HCT116 (cell line): ENCODE measurements around the gene KCNH3. TPM values are rescaled to one million over a fixed set of nuclear protein-coding genes. Genes with fewer than 3 reads are reported as not detected.

Experiments used
- ATAC-seq: fragments of 200-7000 bp; cut with Tn5 transposase; 2 replicates; pipeline ENCODE4 v1.9.1; 2020; ENCODE audit warnings: mild to moderate bottlenecking, moderate library complexity
- BruUV-seq: library from RNA; stranded (reverse); fragments of 400-500 nt; replicated peaks from 2 replicates; lab custom pipeline; 2021; lab: Mats Ljungman, UMichigan
- CTCF ChIA-PET: fragments of 300-600 bp; sonication (Branson Sonifier 250); formaldehyde crosslinking; loops from one replicate; lab custom pipeline; 2021; ENCODE audit warnings: antibody characterized with exemption; lab: Charles Lee
- POLR2A ChIA-PET: fragments of 300-600, 350-600 bp; sonication (Branson Sonifier 250); formaldehyde crosslinking; loops from one replicate; lab custom pipeline; 2021; ENCODE audit warnings: antibody characterized with exemption; lab: Charles Lee
- RAD21 ChIA-PET, 2 experiments: fragments of 300-600 bp; sonication (Branson Sonifier 250); formaldehyde crosslinking; loops; one replicate each; lab custom pipeline; 2023; ENCODE audit warnings: low total read pairs in 2 of 2; ENCODE audit not compliant: uncharacterized antibody in 2 of 2, unreplicated experiment in 2 of 2, low non-redundant PET in 1 of 2; lab: Charles Lee
- DNase-seq: peaks from one replicate; pipeline ENCODE4 v3.0.0-alpha.2; 2010; ENCODE audit warnings: low read depth, low spot score
- H2AFZ ChIP-seq: fragments of 200-600 bp; shearing (Covaris generic), sonication (generic); 2 replicates; pipeline ENCODE4 v1.6.1; 2017; ENCODE audit warnings: low read depth, mixed run types, mixed read lengths, antibody characterized with exemption, low read length; ENCODE audit not compliant: poor library complexity, severe bottlenecking
- H3K27ac ChIP-seq: 2 replicates; pipeline ENCODE4 v1.5.1; 2012; ENCODE audit warnings: low read depth, low read length
- H3K27me3 ChIP-seq: fragments of 200-600 bp; sonication (generic); 2 replicates; pipeline ENCODE4 v1.6.1; 2016; ENCODE audit warnings: mixed run types, low read length, mixed read lengths; ENCODE audit not compliant: insufficient read depth
- H3K36me3 ChIP-seq, 2 experiments: fragments of 200-500 bp in 1 of 2; fragments of 200-600 bp in 1 of 2; sonication (Bioruptor generic) in 1 of 2; sonication (generic) in 1 of 2; 2 replicates each; pipeline versions ENCODE4 v1.5.1 to v1.6.1; 2014 to 2016; ENCODE audit warnings: low read length in 2 of 2, inconsistent platforms in 1 of 2, mixed read lengths in 1 of 2, mixed run types in 1 of 2; ENCODE audit not compliant: insufficient read depth in 2 of 2, control insufficient read depth in 1 of 2
- H3K4me1 ChIP-seq, 2 experiments: fragments of 200-600 bp in 1 of 2; sonication (generic) in 1 of 2; 2 replicates each; pipeline versions ENCODE4 v1.5.1 to v1.6.1; 2012 to 2017; ENCODE audit warnings: low read length in 2 of 2, inconsistent platforms in 1 of 2, mild to moderate bottlenecking in 1 of 2, mixed read lengths in 1 of 2, mixed run types in 1 of 2, moderate library complexity in 1 of 2; ENCODE audit not compliant: insufficient read depth in 2 of 2, control insufficient read depth in 1 of 2
- H3K4me2 ChIP-seq: fragments of 200-600 bp; sonication (generic); 2 replicates; pipeline ENCODE4 v1.6.1; 2017; ENCODE audit warnings: mixed run types, low read length, mixed read lengths
- H3K4me3 ChIP-seq, 2 experiments: fragments of 200-600 bp in 1 of 2; sonication (generic) in 1 of 2; replicated peaks in 1 of 2; 2 replicates each; pipeline ENCODE4 v1.5.1; 2011 to 2016; ENCODE audit warnings: low read length in 2 of 2, control low read depth in 1 of 2, low read depth in 1 of 2, mild to moderate bottlenecking in 1 of 2, mixed read lengths in 1 of 2, mixed run types in 1 of 2
- H3K79me2 ChIP-seq: fragments of 200-600 bp; sonication (generic); 2 replicates; pipeline ENCODE4 v1.6.1; 2017; ENCODE audit warnings: mild to moderate bottlenecking, mixed run types, low read length, moderate library complexity, mixed read lengths; ENCODE audit not compliant: insufficient read depth
- H3K9ac ChIP-seq: fragments of 200-600 bp; sonication (generic); 2 replicates; pipeline ENCODE4 v1.6.1; 2016; ENCODE audit warnings: low read length, mixed read lengths
- H3K9me2 ChIP-seq: fragments of 200-600 bp; sonication (generic), shearing (Covaris generic); 2 replicates; pipeline ENCODE4 v1.6.1; 2017; ENCODE audit warnings: mixed run types, mild to moderate bottlenecking, moderate library complexity; ENCODE audit not compliant: insufficient read depth
- H3K9me3 ChIP-seq, 2 experiments: fragments of 200-500 bp in 1 of 2; fragments of 200-600 bp in 1 of 2; sonication (Bioruptor generic) in 1 of 2; sonication (generic) in 1 of 2; 2 replicates each; pipeline ENCODE4 v1.6.1; 2014 to 2017; ENCODE audit warnings: low read length in 2 of 2, mixed read lengths in 2 of 2, inconsistent platforms in 1 of 2, low read depth in 1 of 2, mild to moderate bottlenecking in 1 of 2, mixed run types in 1 of 2, moderate library complexity in 1 of 2; ENCODE audit not compliant: control insufficient read depth in 1 of 2, insufficient read depth in 1 of 2
- H4K20me1 ChIP-seq: fragments of 200-600 bp; sonication (generic), shearing (Covaris generic); 2 replicates; pipeline ENCODE4 v1.6.1; 2017; ENCODE audit warnings: mixed run types, mild to moderate bottlenecking, moderate library complexity; ENCODE audit not compliant: insufficient read depth
- CBX3 ChIP-seq: IDR thresholded peaks from 2 replicates; pipeline ENCODE4 v1.6.1; 2012; ENCODE audit warnings: low read depth
- CEBPB ChIP-seq: IDR thresholded peaks from 2 replicates; pipeline ENCODE4 v1.6.1; 2012; ENCODE audit warnings: low read depth
- EGR1 ChIP-seq: IDR thresholded peaks from 2 replicates; pipeline ENCODE4 v1.6.1; 2012; ENCODE audit warnings: low read depth
- EZH2phosphoT487 ChIP-seq: fragments of 200-600 bp; IDR thresholded peaks from 2 replicates; pipeline ENCODE4 v1.6.1; 2018; ENCODE audit warnings: antibody characterized with exemption, borderline replicate concordance
- JUND ChIP-seq: IDR thresholded peaks from 2 replicates; pipeline ENCODE4 v1.6.1; 2012
- POLR2A ChIP-seq: IDR thresholded peaks from 2 replicates; pipeline ENCODE4 v1.7.0; 2011; ENCODE audit warnings: borderline replicate concordance; ENCODE audit not compliant: insufficient read depth, insufficient read length; ENCODE audit errors: extremely low read depth
- POLR2AphosphoS5 ChIP-seq: IDR thresholded peaks from 2 replicates; pipeline ENCODE4 v1.6.1; 2011; ENCODE audit warnings: mild to moderate bottlenecking, low read depth, low read length, moderate library complexity
- RAD21 ChIP-seq: IDR thresholded peaks from 2 replicates; pipeline ENCODE4 v1.6.1; 2012; ENCODE audit warnings: low read depth, mild to moderate bottlenecking
- SIN3A ChIP-seq: IDR thresholded peaks from 2 replicates; pipeline ENCODE4 v1.6.1; 2012; ENCODE audit warnings: low read depth
- SP1 ChIP-seq: IDR thresholded peaks from 2 replicates; pipeline ENCODE4 v1.6.1; 2012; ENCODE audit warnings: low read depth
- SRF ChIP-seq: IDR thresholded peaks from 2 replicates; pipeline ENCODE4 v1.6.1; 2012; ENCODE audit warnings: low read depth
- TCF7L2 ChIP-seq: IDR thresholded peaks from 2 replicates; pipeline ENCODE4 v1.7.0; 2011; ENCODE audit warnings: borderline replicate concordance, inconsistent platforms; ENCODE audit not compliant: insufficient read depth, insufficient read length; ENCODE audit errors: extremely low read depth
- ZFX ChIP-seq: fragments of 450-650 bp; IDR thresholded peaks from 2 replicates; pipeline ENCODE4 v1.6.1; 2017
- ZNF274 ChIP-seq: fragments of 200-500 bp; sonication (Bioruptor generic); IDR thresholded peaks from 2 replicates; pipeline ENCODE4 v1.6.1; 2014; ENCODE audit warnings: mild to moderate bottlenecking, low read depth, low read length, inconsistent platforms
- intact Hi-C: fragments of 100-400 bp; cut with micrococcal nuclease; formaldehyde crosslinking; loops from 2 replicates; pipeline ENCODE4 v1.10.0; 2022
- total RNA-seq: library from RNA; stranded (reverse); gene quantifications from one replicate; pipeline ENCODE4 v1.2.1, GENCODE V29; 2021; ENCODE audit not compliant: unreplicated experiment
- TF ChIP-seq, protein P1 (sequence below): IDR thresholded peaks from 2 replicates; pipeline ENCODE4 v1.6.1; 2011; ENCODE audit warnings: mild to moderate bottlenecking, low read length, moderate library complexity; ENCODE audit not compliant: insufficient replicate concordance; ENCODE audit errors: extremely low read depth
- TF ChIP-seq, protein P2 (sequence below): IDR thresholded peaks from 2 replicates; pipeline ENCODE4 v1.6.1; 2012
- TF ChIP-seq, protein P3 (sequence below), 3 experiments: fragments of 200-600 bp in 1 of 3; sonication (generic) in 1 of 3; IDR thresholded peaks in 2 of 3; conservative IDR thresholded peaks in 1 of 3; 2 replicates each; pipeline ENCODE4 v1.5.1; 2012 to 2017; ENCODE audit warnings: low read depth in 2 of 3, low read length in 2 of 3, antibody characterized with exemption in 1 of 3, borderline replicate concordance in 1 of 3, control low read depth in 1 of 3, mild to moderate bottlenecking in 1 of 3, mixed read lengths in 1 of 3, mixed run types in 1 of 3, moderate library complexity in 1 of 3; ENCODE audit not compliant: insufficient read depth in 1 of 3

Gene KCNH3
- total RNA-seq, 1 experiment from 2014 or later, result 35.3 TPM

DNA sequence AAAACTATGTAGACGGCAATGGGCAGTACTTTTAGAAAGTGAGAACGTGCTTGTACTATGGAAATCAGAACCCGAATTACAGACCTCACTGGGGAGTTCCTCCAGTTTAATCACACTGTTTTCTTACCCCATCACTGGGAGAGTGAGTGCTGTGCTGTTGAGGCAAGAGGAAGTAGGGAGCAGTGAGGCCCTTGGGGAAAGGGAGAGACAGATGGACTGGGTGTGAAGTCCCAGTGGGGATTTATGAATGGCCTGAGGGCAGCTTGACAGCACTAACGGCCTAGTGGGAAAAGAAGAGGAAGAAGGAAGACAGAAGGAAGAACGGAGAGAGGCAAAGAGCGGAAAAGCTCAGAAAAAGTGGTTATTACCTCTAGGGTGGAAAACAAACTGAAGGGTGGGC, 23.4 kb downstream of the KCNH3 start (continued):
- TF ChIP-seq, protein P1, sequence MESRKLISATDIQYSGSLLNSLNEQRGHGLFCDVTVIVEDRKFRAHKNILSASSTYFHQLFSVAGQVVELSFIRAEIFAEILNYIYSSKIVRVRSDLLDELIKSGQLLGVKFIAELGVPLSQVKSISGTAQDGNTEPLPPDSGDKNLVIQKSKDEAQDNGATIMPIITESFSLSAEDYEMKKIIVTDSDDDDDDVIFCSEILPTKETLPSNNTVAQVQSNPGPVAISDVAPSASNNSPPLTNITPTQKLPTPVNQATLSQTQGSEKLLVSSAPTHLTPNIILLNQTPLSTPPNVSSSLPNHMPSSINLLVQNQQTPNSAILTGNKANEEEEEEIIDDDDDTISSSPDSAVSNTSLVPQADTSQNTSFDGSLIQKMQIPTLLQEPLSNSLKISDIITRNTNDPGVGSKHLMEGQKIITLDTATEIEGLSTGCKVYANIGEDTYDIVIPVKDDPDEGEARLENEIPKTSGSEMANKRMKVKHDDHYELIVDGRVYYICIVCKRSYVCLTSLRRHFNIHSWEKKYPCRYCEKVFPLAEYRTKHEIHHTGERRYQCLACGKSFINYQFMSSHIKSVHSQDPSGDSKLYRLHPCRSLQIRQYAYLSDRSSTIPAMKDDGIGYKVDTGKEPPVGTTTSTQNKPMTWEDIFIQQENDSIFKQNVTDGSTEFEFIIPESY, result no peak
- TF ChIP-seq SRF (no peak), SP1 (no peak), EZH2phosphoT487 (no peak), EGR1 (no peak), TCF7L2 (no peak), ZFX (no peak)
- TF ChIP-seq, protein P2, sequence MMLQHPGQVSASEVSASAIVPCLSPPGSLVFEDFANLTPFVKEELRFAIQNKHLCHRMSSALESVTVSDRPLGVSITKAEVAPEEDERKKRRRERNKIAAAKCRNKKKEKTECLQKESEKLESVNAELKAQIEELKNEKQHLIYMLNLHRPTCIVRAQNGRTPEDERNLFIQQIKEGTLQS, result no peak

DNA sequence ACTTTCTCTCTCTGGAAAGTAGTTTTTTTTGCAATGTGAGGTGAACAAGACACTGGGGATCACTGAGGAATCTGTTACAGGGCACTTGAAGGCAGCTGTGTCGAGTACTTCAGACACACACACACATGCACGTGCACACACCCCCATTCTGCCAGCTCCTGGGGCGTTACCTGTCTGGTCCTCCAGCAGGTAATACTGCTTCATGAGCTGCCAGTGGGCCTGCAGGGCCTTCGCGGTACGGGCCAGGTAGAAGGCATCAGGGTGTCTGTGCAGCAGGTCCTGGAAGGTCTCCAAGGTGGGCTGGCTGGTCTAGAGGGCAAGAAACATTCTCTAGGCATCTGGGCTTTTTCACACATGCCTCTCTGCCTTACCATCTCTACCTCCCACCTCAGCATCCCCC, 24.0 kb downstream of the KCNH3 start:
- ATAC-seq (no peak), DNase-seq (no peak)
- CTCF ChIA-PET, result no interaction called here
- no peaks in the 10 kb centered on the region for H3K9me2 ChIP-seq
- POLR2A ChIA-PET, result no interaction called here
- no TSS peak for BruUV-seq
- H3K4me3 ChIP-seq, result no peak overlapping the region
- TF ChIP-seq TCF7L2 (no peak), EGR1 (no peak), RAD21 (no peak), SRF (no peak), CBX3 (no peak), POLR2AphosphoS5 (no peak), POLR2A (no peak), CEBPB (no peak), ZNF274 (no peak), JUND (no peak), ZFX (no peak), SIN3A (no peak)
- TF ChIP-seq, protein P3, sequence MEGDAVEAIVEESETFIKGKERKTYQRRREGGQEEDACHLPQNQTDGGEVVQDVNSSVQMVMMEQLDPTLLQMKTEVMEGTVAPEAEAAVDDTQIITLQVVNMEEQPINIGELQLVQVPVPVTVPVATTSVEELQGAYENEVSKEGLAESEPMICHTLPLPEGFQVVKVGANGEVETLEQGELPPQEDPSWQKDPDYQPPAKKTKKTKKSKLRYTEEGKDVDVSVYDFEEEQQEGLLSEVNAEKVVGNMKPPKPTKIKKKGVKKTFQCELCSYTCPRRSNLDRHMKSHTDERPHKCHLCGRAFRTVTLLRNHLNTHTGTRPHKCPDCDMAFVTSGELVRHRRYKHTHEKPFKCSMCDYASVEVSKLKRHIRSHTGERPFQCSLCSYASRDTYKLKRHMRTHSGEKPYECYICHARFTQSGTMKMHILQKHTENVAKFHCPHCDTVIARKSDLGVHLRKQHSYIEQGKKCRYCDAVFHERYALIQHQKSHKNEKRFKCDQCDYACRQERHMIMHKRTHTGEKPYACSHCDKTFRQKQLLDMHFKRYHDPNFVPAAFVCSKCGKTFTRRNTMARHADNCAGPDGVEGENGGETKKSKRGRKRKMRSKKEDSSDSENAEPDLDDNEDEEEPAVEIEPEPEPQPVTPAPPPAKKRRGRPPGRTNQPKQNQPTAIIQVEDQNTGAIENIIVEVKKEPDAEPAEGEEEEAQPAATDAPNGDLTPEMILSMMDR (IDR thresholded peaks at IDR 0.05 in 2 of 3, conservative IDR thresholded peaks at IDR 0.05 in 1 of 3; ENCODE audit: borderline replicate concordance in 1 of 3, insufficient read depth in 1 of 3, low read depth in 2 of 3, low read length in 2 of 3), result no peak
- no peaks in the 10 kb centered on the region for H4K20me1 ChIP-seq
- intact Hi-C loops, result no loop called here
- no peak overlapping the region for H3K4me2 ChIP-seq
- H2AFZ ChIP-seq, result no peak overlapping the region
- H3K9ac ChIP-seq, result no peak overlapping the region
- H3K79me2 ChIP-seq, result peaks cover 31% of the 10 kb centered on the region
- no peak overlapping the region for H3K27ac ChIP-seq
- RAD21 ChIA-PET, result no interaction called here
- H3K36me3 ChIP-seq, result peaks cover 18 to 63% of the 10 kb centered on the region in 2 experiments
- no peaks in the 10 kb centered on the region for H3K27me3 ChIP-seq
- no peaks in the 10 kb centered on the region for H3K9me3 ChIP-seq
- H3K4me1 ChIP-seq, result peaks cover 5 to 10% of the 10 kb centered on the region in 2 experiments; a peak in 3 of 4 replicates
